CD4-positive, alpha-beta T cell treated with Interleukin-1 beta for 1 hour (primary cell): ENCODE results near the gene NLRP4.

Experiments
- DNase-seq, 2 donors: peaks; one replicate each; pipeline ENCODE4 v3.0.0-alpha.2; 2020 to 2022

Gene NLRP4, protein sequence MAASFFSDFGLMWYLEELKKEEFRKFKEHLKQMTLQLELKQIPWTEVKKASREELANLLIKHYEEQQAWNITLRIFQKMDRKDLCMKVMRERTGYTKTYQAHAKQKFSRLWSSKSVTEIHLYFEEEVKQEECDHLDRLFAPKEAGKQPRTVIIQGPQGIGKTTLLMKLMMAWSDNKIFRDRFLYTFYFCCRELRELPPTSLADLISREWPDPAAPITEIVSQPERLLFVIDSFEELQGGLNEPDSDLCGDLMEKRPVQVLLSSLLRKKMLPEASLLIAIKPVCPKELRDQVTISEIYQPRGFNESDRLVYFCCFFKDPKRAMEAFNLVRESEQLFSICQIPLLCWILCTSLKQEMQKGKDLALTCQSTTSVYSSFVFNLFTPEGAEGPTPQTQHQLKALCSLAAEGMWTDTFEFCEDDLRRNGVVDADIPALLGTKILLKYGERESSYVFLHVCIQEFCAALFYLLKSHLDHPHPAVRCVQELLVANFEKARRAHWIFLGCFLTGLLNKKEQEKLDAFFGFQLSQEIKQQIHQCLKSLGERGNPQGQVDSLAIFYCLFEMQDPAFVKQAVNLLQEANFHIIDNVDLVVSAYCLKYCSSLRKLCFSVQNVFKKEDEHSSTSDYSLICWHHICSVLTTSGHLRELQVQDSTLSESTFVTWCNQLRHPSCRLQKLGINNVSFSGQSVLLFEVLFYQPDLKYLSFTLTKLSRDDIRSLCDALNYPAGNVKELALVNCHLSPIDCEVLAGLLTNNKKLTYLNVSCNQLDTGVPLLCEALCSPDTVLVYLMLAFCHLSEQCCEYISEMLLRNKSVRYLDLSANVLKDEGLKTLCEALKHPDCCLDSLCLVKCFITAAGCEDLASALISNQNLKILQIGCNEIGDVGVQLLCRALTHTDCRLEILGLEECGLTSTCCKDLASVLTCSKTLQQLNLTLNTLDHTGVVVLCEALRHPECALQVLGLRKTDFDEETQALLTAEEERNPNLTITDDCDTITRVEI

DNA sequence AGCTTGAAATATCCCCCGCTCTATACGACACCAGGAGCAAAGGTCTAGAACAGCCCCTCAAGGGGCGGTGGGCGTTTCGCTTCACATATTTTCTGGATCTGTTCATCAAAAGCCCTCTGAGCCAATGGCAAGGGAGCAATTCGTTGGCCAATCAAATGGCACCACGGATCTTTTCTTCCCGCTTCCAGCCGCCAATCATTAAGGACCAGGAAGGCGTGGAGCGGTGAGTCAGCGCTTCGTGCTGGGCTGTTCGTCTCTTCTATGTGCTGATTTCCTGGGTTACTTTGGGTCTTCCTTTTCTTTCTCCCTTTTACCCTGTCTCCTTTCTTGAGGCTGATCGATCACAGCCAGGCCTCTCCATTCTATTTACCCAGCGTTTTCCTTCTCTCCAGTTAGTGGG is at the start of gene NLRP4:
TSS of gene NLRP4 (plus strand) at position 201 of the 400 bp plus-strand sequence. CDS start 15,541 bp downstream, outside the sequence.
- DNase-seq: no peak

DNA sequence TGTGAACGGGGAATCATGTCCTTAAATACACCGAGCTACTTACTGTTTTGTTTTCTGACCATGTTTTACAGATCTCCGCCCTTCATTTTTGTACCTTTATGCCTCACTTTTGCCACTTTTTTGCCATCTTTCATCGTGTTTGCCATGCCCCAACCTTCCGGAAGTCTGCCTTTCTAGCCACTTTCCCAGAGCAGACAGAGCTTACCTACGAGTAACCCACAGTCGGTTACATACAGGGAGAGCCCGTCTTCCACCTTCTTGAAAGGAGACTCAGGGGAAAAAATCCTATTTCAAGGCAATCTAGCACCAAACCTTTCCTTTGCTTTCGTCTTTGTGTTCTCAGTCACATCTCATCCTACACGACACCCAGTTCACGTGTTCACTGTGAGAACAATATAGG is 41.3 kb upstream of the NLRP4 start:
- no peak for DNase-seq

GRCh38 chr19:55801416-55801815 is 34.9 kb upstream of the NLRP4 start:
- DNase-seq: no peak

GRCh38 chr19:55802281-55802680 is 34.1 kb upstream of the NLRP4 start:
- no peak for DNase-seq

- DNase-seq: peak; percentile 14 to 50
Measured at GRCh38 chr19:55809381-55810058, 26.8 kb upstream of the NLRP4 start.

- no peak for DNase-seq
Measured at GRCh38 chr19:55811340-55811739, 25.0 kb upstream of the NLRP4 start.

GRCh38 chr19:55812449-55812848 is 23.9 kb upstream of the NLRP4 start:
- DNase-seq: no peak

- DNase-seq: no peak
Measured at GRCh38 chr19:55813906-55814305, 22.4 kb upstream of the NLRP4 start.

GRCh38 chr19:55820037-55820436 is 16.3 kb upstream of the NLRP4 start:
- DNase-seq: no peak

DNA sequence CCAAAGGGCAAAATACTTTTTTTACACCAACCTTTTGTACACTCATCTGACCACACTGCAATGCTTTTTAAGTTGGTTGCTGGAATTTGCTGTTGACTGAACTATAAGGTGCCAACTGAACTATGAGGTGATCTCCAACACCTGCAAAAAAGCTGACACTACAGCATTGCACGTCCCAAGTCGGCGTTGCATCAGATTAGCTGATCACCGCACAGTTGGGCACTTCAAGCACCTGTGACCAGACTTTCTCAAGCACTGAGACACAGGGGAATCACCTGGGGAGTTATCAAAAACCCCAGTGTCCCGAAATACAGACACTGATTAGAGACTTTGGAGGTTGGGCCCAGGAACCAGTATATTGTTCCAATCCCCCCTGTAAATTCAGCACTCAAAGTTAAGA is 5.7 kb upstream of the NLRP4 start:
- DNase-seq: no peak

- DNase-seq: no peak
Measured at GRCh38 chr19:55831846-55832245, 4.5 kb upstream of the NLRP4 start, which contains the start of gene NLRP11. Gene NLRP11 (minus strand): TSS chr19:55831999. CDS start chr19:55818174, 13,825 bp downstream.

GRCh38 chr19:55832676-55833075 is 3.7 kb upstream of the NLRP4 start:
- no peak for DNase-seq

- DNase-seq: no peak
Measured at GRCh38 chr19:55838251-55838650, 1.9 kb downstream of the NLRP4 start.

GRCh38 chr19:55838906-55839305 is 2.6 kb downstream of the NLRP4 start:
- no peak for DNase-seq

- no peak for DNase-seq
Measured at GRCh38 chr19:55855160-55855559, 18.8 kb downstream of the NLRP4 start.

GRCh38 chr19:55857149-55857548 is 20.8 kb downstream of the NLRP4 start:
- peak in 1 of 2 donors; percentile 11 for DNase-seq

DNA sequence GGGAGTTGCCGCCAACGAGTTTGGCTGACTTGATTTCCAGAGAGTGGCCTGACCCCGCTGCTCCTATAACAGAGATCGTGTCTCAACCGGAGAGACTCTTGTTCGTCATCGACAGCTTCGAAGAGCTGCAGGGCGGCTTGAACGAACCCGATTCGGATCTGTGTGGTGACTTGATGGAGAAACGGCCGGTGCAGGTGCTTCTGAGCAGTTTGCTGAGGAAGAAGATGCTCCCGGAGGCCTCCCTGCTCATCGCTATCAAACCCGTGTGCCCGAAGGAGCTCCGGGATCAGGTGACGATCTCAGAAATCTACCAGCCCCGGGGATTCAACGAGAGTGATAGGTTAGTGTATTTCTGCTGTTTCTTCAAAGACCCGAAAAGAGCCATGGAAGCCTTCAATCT is 21.6 kb downstream of the NLRP4 start:
- no peak for DNase-seq

DNA sequence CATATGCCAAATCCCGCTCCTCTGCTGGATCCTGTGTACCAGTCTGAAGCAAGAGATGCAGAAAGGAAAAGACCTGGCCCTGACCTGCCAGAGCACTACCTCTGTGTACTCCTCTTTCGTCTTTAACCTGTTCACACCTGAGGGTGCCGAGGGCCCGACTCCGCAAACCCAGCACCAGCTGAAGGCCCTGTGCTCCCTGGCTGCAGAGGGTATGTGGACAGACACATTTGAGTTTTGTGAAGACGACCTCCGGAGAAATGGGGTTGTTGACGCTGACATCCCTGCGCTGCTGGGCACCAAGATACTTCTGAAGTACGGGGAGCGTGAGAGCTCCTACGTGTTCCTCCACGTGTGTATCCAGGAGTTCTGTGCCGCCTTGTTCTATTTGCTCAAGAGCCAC is 22.1 kb downstream of the NLRP4 start:
- DNase-seq: no peak

- DNase-seq: no peak
Measured at GRCh38 chr19:55858969-55859368, 22.6 kb downstream of the NLRP4 start.

DNA sequence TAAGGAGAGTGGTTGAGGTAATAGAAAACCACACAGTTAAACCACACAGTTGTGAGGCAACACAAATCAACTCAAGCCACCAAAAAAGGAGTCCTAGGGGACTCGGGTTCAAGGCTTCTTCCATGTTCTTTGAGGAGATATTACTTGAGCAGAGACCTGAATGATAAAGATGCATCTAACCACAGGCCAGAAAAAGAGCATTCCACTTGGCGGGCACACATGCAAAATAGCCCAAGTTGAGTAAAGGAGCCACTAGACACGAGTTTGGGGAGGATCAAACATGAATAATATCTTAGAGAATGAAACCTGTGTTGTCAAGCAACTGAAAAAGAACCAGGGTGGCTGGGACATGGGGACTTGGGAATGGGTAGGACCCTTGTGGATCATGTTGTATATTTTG is 30.2 kb downstream of the NLRP4 start:
- DNase-seq: no peak

GRCh38 chr19:55867101-55867500 is 30.8 kb downstream of the NLRP4 start:
- no peak for DNase-seq

DNA sequence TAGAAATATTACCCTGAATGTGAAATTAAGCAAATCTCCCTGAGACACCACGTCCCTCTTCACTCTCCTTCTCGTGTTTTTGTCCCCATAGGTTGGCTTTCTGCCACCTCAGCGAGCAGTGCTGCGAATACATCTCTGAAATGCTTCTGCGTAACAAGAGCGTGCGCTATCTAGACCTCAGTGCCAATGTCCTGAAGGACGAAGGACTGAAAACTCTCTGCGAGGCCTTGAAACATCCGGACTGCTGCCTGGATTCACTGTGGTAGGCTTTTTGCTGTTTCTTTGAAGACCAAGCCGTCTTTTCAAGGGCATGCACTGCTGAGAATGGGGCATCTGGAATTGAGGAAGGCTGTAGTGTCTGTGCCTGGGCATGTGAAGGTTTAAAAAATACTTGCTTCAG is 34.4 kb downstream of the NLRP4 start:
- no peak for DNase-seq

DNA sequence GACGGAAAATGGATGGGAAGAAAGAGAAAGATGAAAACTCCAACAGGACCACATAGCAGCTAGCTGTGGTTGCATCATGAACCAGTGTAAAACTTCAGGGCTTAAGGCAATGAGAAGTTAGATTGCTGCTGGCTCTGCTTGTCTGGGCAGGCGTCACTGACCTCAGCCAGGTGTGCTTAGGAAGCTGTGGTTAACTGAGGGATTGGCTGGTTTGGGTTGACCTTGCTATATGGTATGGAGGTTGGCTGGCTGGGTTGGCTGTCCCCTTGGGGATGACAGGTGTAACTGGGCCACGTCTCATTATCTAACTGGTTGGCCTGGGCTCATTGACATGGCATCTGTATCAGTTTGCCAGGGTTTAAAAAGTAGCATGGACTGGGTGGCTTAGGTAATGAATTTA is 40.9 kb downstream of the NLRP4 start:
- no peak for DNase-seq
